GF-D8 (cell line): ENCODE data around the gene NDUFS6.

Experiments
- DNase-seq: peaks from one replicate; lab custom pipeline; 2025; lab: John Stamatoyannopoulos, UW

NDUFS6 gene

GRCh38 chr5:1817261-1818043 lies 16.2 kb downstream of the NDUFS6 start:
- no peak for DNase-seq

GRCh38 chr5:1818784-1819183 lies 17.6 kb downstream of the NDUFS6 start:
- no peak for DNase-seq

- DNase-seq, result no peak
Measured at GRCh38 chr5:1819458-1819857, 18.3 kb downstream of the NDUFS6 start.

- no peak for DNase-seq
Measured at GRCh38 chr5:1820381-1820780, 19.2 kb downstream of the NDUFS6 start.

- DNase-seq, result no peak
Measured at GRCh38 chr5:1820926-1821325, 19.7 kb downstream of the NDUFS6 start.

- DNase-seq, result no peak
Measured at GRCh38 chr5:1821862-1822261, 20.7 kb downstream of the NDUFS6 start.

GRCh38 chr5:1823381-1824034 lies 22.3 kb downstream of the NDUFS6 start:
- no peak for DNase-seq

- DNase-seq, result no peak
Measured at GRCh38 chr5:1824109-1824821, 23.1 kb downstream of the NDUFS6 start.

GRCh38 chr5:1824903-1825841 lies 24.0 kb downstream of the NDUFS6 start:
- no peak for DNase-seq

GRCh38 chr5:1826235-1826980 lies 25.2 kb downstream of the NDUFS6 start:
- DNase-seq, result no peak

GRCh38 chr5:1827025-1827885 lies 26.0 kb downstream of the NDUFS6 start:
- no peak for DNase-seq

GRCh38 chr5:1827886-1828397 lies 26.7 kb downstream of the NDUFS6 start:
- no peak for DNase-seq

- DNase-seq, result no peak
Measured at GRCh38 chr5:1830571-1831228, 29.5 kb downstream of the NDUFS6 start.

GRCh38 chr5:1831257-1831656 lies 30.1 kb downstream of the NDUFS6 start:
- no peak for DNase-seq

- DNase-seq, result no peak
Measured at GRCh38 chr5:1831677-1832313, 30.6 kb downstream of the NDUFS6 start.

GRCh38 chr5:1832511-1833250 lies 31.5 kb downstream of the NDUFS6 start:
- no peak for DNase-seq

- no peak for DNase-seq
Measured at GRCh38 chr5:1833264-1834021, 32.2 kb downstream of the NDUFS6 start.
